Measurements from ENCODE around the gene SRSF8.

SRSF8 gene

GRCh38 chr11:95091663-95092180, 25.0 kb downstream of the SRSF8 start:
- in situ Hi-C loops (cut with HindIII; ENCODE audit: low sequenced_read_pairs): no loop called here
- H3K4me3 ChIP-seq (ENCODE audit: low read depth, low read length): no peak overlapping the region
- TF ChIP-seq CTCF (IDR thresholded peaks at IDR 0.05; ENCODE audit: low read depth, low read length, missing control alignments): no peak
- no peak for DNase-seq (ENCODE audit: low read depth)

GRCh38 chr11:95092549-95093324, 26.0 kb downstream of the SRSF8 start:
- in situ Hi-C loops (cut with HindIII; ENCODE audit: low sequenced_read_pairs): no loop called here
- TF ChIP-seq CTCF (IDR thresholded peaks at IDR 0.05; ENCODE audit: low read depth, low read length, missing control alignments): peak; percentile 59
- no peak overlapping the region for H3K4me3 ChIP-seq (ENCODE audit: low read depth, low read length)
- no peak for DNase-seq (ENCODE audit: low read depth)

GRCh38 chr11:95093548-95093947, 26.8 kb downstream of the SRSF8 start:
- TF ChIP-seq CTCF (IDR thresholded peaks at IDR 0.05; ENCODE audit: low read depth, low read length, missing control alignments): no peak
- in situ Hi-C loops (cut with HindIII; ENCODE audit: low sequenced_read_pairs): no loop called here
- H3K4me3 ChIP-seq (ENCODE audit: low read depth, low read length): no peak overlapping the region
- no peak for DNase-seq (ENCODE audit: low read depth)

- H3K4me3 ChIP-seq (ENCODE audit: low read depth, low read length): no peak overlapping the region
- in situ Hi-C loops (cut with HindIII; ENCODE audit: low sequenced_read_pairs): no loop called here
- DNase-seq (ENCODE audit: low read depth): peak; percentile 46
- no peak for TF ChIP-seq CTCF (IDR thresholded peaks at IDR 0.05; ENCODE audit: low read depth, low read length, missing control alignments)
These were observed 29.3 kb downstream of the SRSF8 start for GRCh38 chr11:95095858-95096587.

- TF ChIP-seq CTCF (IDR thresholded peaks at IDR 0.05; ENCODE audit: low read depth, low read length, missing control alignments): no peak
- in situ Hi-C loops (cut with HindIII; ENCODE audit: low sequenced_read_pairs): no loop called here
These were observed 30.5 kb downstream of the SRSF8 start for GRCh38 chr11:95097209-95097608.

GRCh38 chr11:95098826-95099225, 32.1 kb downstream of the SRSF8 start:
- no peak for DNase-seq (ENCODE audit: low read depth)
- no peak for TF ChIP-seq CTCF (IDR thresholded peaks at IDR 0.05; ENCODE audit: low read depth, low read length, missing control alignments)
- no peak overlapping the region for H3K4me3 ChIP-seq (ENCODE audit: low read depth, low read length)
- in situ Hi-C loops (cut with HindIII; ENCODE audit: low sequenced_read_pairs): no loop called here

More at GRCh38 chr11:95097209-95097608, 30.5 kb downstream of the SRSF8 start:
- H3K4me3 ChIP-seq (ENCODE audit: low read depth, low read length): no peak overlapping the region
- no peak for DNase-seq (ENCODE audit: low read depth)

Data from astrocyte of the cerebellum (primary cell).